Measurements from ENCODE around the gene CENPN. TPM values are rescaled to one million over a fixed set of nuclear protein-coding genes. Genes with fewer than 3 reads are reported as not detected.

The CENPN gene
- total and polyA plus RNA-seq, 2 of the 8 experiments (the other 6 are each of a cell fraction or from before 2014, with no cell fraction given): 32.8 to 67.0 TPM

- Histone ChIP-seq H3K23me2 (ENCODE audit: low read depth, low read length) (no peaks in the 10 kb centered on the region), H3K9me3 (ENCODE audit: insufficient read depth in 2 of 2, low read depth in 1 of 2, low read length in 1 of 2) (no peaks in the 10 kb centered on the region), H3K4me3 (ENCODE audit: extremely low read depth in 1 of 4, insufficient read depth in 2 of 4, low read depth in 3 of 4, low read length in 4 of 4) (no peak overlapping the region), H3K36me3 (ENCODE audit: control insufficient read depth in 2 of 4, insufficient read depth in 4 of 4, low read length in 3 of 4) (no peaks in the 10 kb centered on the region; a peak in 1 of 8 replicates), H2AFZ (ENCODE audit: low read length) (no peak overlapping the region), H3K23ac (ENCODE audit: insufficient read length) (no peak overlapping the region), H4K8ac (ENCODE audit: extremely low read depth, insufficient read depth, low read length) (no peak overlapping the region), H2BK20ac (ENCODE audit: low read length) (no peak overlapping the region), H3K79me1 (ENCODE audit: low read depth, low read length) (peaks cover 3% of the 10 kb centered on the region; the same call in 1 of the 2 replicates), H2BK5ac (ENCODE audit: low read depth, low read length) (no peak overlapping the region), H2AK5ac (ENCODE audit: low read depth, low read length) (no peak overlapping the region), H3K14ac (ENCODE audit: insufficient read length) (no peak overlapping the region), H3K18ac (ENCODE audit: extremely low read depth, low read length) (no peak overlapping the region), H4K91ac (replicated peaks; ENCODE audit: insufficient read length, low read length) (no peak overlapping the region), H3K4ac (replicated peaks; ENCODE audit: insufficient read length, low read depth, low read length) (no peak overlapping the region), H3K27ac (ENCODE audit: low read depth, low read length) (no peak overlapping the region), H3K56ac (replicated peaks; ENCODE audit: insufficient read length, low read depth, low read length) (no peak overlapping the region), H3K9ac (replicated peaks in 1 of 4; ENCODE audit: extremely low read depth in 1 of 4, low read depth in 3 of 4, low read length in 3 of 4) (no peak overlapping the region), H2BK15ac (ENCODE audit: low read length) (no peak overlapping the region), H3K4me2 (ENCODE audit: insufficient read depth in 1 of 2, low read depth in 2 of 2, low read length in 2 of 2) (no peak overlapping the region), H3K79me2 (ENCODE audit: control insufficient read depth in 1 of 2, insufficient read depth in 2 of 2, low read length in 2 of 2) (no peaks in the 10 kb centered on the region), H3K4me1 (replicated peaks in 1 of 4; ENCODE audit: control insufficient read depth in 3 of 4, insufficient read depth in 4 of 4, low read length in 3 of 4) (no peaks in the 10 kb centered on the region), H2BK120ac (replicated peaks; ENCODE audit: low read depth, low read length) (no peak overlapping the region), H2BK12ac (ENCODE audit: low read depth, low read length) (no peak overlapping the region), H3K27me3 (replicated peaks in 1 of 4; ENCODE audit: control insufficient read depth in 3 of 4, extremely low read depth in 1 of 4, insufficient read depth in 3 of 4, low read length in 3 of 4) (no peaks in the 10 kb centered on the region), H4K20me1 (replicated peaks in 1 of 2; ENCODE audit: control insufficient read depth in 1 of 2, insufficient read depth in 2 of 2, low read length in 2 of 2) (peaks cover 2 to 4% of the 10 kb centered on the region in 2 experiments), H4K5ac (ENCODE audit: insufficient read length, low read depth, low read length) (no peak overlapping the region)
- FAIRE-seq: no peak
- 93% methylated on average over 3 of the region's 3 CpGs; no CpG with 5 or more reads in 1 of the 2 experiments for WGBS, 2 experiments (ENCODE audit: extremely low coverage in 1 of 2, insufficient coverage in 1 of 2, insufficient read length in 1 of 2, insufficient replicate concordance in 2 of 2, low coverage in 1 of 2, low lambda C conversion rate in 2 of 2, missing lambda C conversion rate in 1 of 2)
- no peak for DNase-seq (ENCODE audit: low read depth in 1 of 2, low spot score in 2 of 2)
- TF ChIP-seq SUZ12 (IDR thresholded peaks at IDR 0.05; ENCODE audit: low read length) (no peak), JUND (IDR thresholded peaks at IDR 0.05; ENCODE audit: low read length) (no peak), SP4 (IDR thresholded peaks at IDR 0.05; ENCODE audit: low read length) (no peak), BACH1 (IDR thresholded peaks at IDR 0.05; ENCODE audit: low read length) (no peak), SP2 (IDR thresholded peaks at IDR 0.05; ENCODE audit: low read length) (no peak), RXRA (IDR thresholded peaks at IDR 0.05; ENCODE audit: insufficient read depth, low read depth, low read length) (no peak), CREB1 (IDR thresholded peaks at IDR 0.05) (no peak), CTBP2 (IDR thresholded peaks at IDR 0.05; ENCODE audit: borderline replicate concordance, insufficient read depth, insufficient read length, low read length) (no peak), GABPA (IDR thresholded peaks at IDR 0.05; ENCODE audit: borderline replicate concordance, insufficient read depth, low read length) (no peak), BCL11A (IDR thresholded peaks at IDR 0.05; ENCODE audit: low read depth in 2 of 2, low read length in 2 of 2) (no peak), POLR2AphosphoS5 (IDR thresholded peaks at IDR 0.05; ENCODE audit: low read depth, low read length) (no peak)
- ChIA-PET CTCF (ENCODE audit: partially characterized antibody) (interaction anchor here (0.7 kb wide), 1 partner anchor 1095 kb away, joined by 3 read pairs; no protein-coding TSS in a partner anchor), POLR2A (ENCODE audit: partially characterized antibody) (no interaction called here)
These were observed 37.9 kb upstream of the CENPN start for GRCh38 chr16:80969114-80969484.
